Suprapubic skin (tissue), 3 donors: ENCODE results near the gene ATG4D.

Experiments
- CTCF ChIP-seq, 2 donors: fragments of 200-600 bp in 1 of 2; fragments of 450-650 bp in 1 of 2; sonication (generic) in 1 of 2; IDR thresholded peaks; one replicate each; pipeline ENCODE4 v1.5.1; 2016 to 2019; ENCODE audit warnings: antibody characterized with exemption in 2 of 2, mild to moderate bottlenecking in 1 of 2, moderate library complexity in 1 of 2
- EP300 ChIP-seq: sonication (generic); formaldehyde crosslinking; IDR thresholded peaks from one replicate; pipeline ENCODE4 v1.6.1; 2017; ENCODE audit warnings: antibody characterized with exemption

GRCh38 chr19:10501971-10502523 lies 41.7 kb upstream of the ATG4D start:
- TF ChIP-seq EP300: no peak
- TF ChIP-seq CTCF (IDR thresholded peaks at IDR 0.05): no peak
